ENCODE measurements around the gene KY.

DNA sequence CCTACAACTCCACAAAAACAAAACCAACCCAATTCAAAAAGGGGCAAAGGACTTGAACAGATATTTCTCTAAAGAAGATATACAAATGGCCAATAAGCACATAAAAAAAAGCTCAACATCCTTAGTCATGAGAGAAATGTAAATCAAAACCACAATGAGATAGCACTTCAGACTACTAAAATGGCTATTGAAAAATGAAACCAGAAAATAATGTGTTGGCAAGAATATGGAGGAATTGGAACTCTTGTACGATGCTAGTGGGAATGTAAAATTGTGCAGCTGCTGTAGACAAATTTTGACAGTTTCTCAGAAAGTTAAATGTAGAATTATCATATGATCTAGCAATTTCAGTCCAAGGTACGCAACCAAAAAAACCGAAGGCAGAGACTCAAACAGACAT lies 29.0 kb downstream of the KY start:
- no peak for TF ChIP-seq SMARCB1 (IDR thresholded peaks at IDR 0.05; ENCODE audit: insufficient read length, low read depth)
- TF ChIP-seq CTCF (IDR thresholded peaks at IDR 0.05 in 2 of 3, conservative IDR thresholded peaks at IDR 0.05 in 1 of 3; ENCODE audit: insufficient read depth in 2 of 3, low read depth in 1 of 3, low read length in 3 of 3): no peak
- no peak for TF ChIP-seq BRCA1 (IDR thresholded peaks at IDR 0.05)
- TF ChIP-seq BRCA1 (CRISPR knock-in tag; IDR thresholded peaks at IDR 0.05): no peak
- TF ChIP-seq ZMIZ1 (IDR thresholded peaks at IDR 0.05; ENCODE audit: low read depth in 2 of 2, low read length in 2 of 2): no peak
- TF ChIP-seq CEBPB (tag; IDR thresholded peaks at IDR 0.05): no peak
- TF ChIP-seq, protein P1, sequence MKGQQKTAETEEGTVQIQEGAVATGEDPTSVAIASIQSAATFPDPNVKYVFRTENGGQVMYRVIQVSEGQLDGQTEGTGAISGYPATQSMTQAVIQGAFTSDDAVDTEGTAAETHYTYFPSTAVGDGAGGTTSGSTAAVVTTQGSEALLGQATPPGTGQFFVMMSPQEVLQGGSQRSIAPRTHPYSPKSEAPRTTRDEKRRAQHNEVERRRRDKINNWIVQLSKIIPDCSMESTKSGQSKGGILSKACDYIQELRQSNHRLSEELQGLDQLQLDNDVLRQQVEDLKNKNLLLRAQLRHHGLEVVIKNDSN (CRISPR knock-in tag; IDR thresholded peaks at IDR 0.05): no peak
- no peak for TF ChIP-seq RAD51 (IDR thresholded peaks at IDR 0.05; ENCODE audit: borderline replicate concordance, low read depth)
- no peak for TF ChIP-seq NRF1 (conservative IDR thresholded peaks at IDR 0.05 in 1 of 2, IDR thresholded peaks at IDR 0.05 in 1 of 2)
- no peak for TF ChIP-seq GABPB1 (CRISPR knock-in tag; IDR thresholded peaks at IDR 0.05)
- TF ChIP-seq EZH2 (IDR thresholded peaks at IDR 0.05; ENCODE audit: borderline replicate concordance, low read depth, low read length): no peak
- TF ChIP-seq NR3C1 (CRISPR knock-in tag; IDR thresholded peaks at IDR 0.05): no peak
- no peak for TF ChIP-seq TFE3 (CRISPR knock-in tag; IDR thresholded peaks at IDR 0.05)
- no peak for TF ChIP-seq SP1 (CRISPR knock-in tag; IDR thresholded peaks at IDR 0.05)
- TF ChIP-seq, protein P2, sequence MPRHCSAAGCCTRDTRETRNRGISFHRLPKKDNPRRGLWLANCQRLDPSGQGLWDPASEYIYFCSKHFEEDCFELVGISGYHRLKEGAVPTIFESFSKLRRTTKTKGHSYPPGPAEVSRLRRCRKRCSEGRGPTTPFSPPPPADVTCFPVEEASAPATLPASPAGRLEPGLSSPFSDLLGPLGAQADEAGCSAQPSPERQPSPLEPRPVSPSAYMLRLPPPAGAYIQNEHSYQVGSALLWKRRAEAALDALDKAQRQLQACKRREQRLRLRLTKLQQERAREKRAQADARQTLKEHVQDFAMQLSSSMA (CRISPR knock-in tag; IDR thresholded peaks at IDR 0.05): no peak

Data from K562 (cell line).